Smooth muscle cell (in vitro differentiated cells): Measurements from ENCODE around the gene CLEC18A. TPM values are rescaled to one million over a fixed set of nuclear protein-coding genes. Genes with fewer than 3 reads are reported as not detected.

Experiments
- DNase-seq: peaks from one replicate; lab custom pipeline; 2025; ENCODE audit not compliant: unreplicated experiment; lab: John Stamatoyannopoulos, UW
- H2AFZ ChIP-seq: fragments of 200-600 bp; sonication (generic); 2 replicates; pipeline ENCODE4 v1.6.0; 2016; ENCODE audit warnings: antibody characterized with exemption, low read depth, mild to moderate bottlenecking
- H3F3A ChIP-seq: fragments of 200-600 bp; sonication (generic); 2 replicates; pipeline ENCODE4 v1.6.0; 2017; ENCODE audit warnings: antibody characterized with exemption, low read depth
- H3K27ac ChIP-seq: fragments of 200-600 bp; sonication (generic); 2 replicates; pipeline ENCODE4 v1.5.1; 2016; ENCODE audit warnings: low read depth, mild to moderate bottlenecking
- H3K27me3 ChIP-seq: fragments of 200-600 bp; sonication (generic); 2 replicates; pipeline ENCODE4 v1.6.1; 2016; ENCODE audit warnings: low read depth, mild to moderate bottlenecking
- H3K36me3 ChIP-seq: fragments of 200-600 bp; sonication (generic); 2 replicates; pipeline ENCODE4 v1.5.1; 2016; ENCODE audit warnings: low read depth
- H3K4me1 ChIP-seq: fragments of 200-600 bp; sonication (generic); 2 replicates; pipeline ENCODE4 v1.5.1; 2016; ENCODE audit warnings: low read depth
- H3K4me2 ChIP-seq: fragments of 200-600 bp; sonication (generic); 2 replicates; pipeline ENCODE4 v1.6.0; 2016; ENCODE audit warnings: mild to moderate bottlenecking
- H3K4me3 ChIP-seq: fragments of 200-600 bp; sonication (generic); 2 replicates; pipeline ENCODE4 v1.5.1; 2016; ENCODE audit warnings: mild to moderate bottlenecking
- H3K79me2 ChIP-seq: fragments of 200-600 bp; sonication (generic); 2 replicates; pipeline ENCODE4 v1.6.0; 2016; ENCODE audit warnings: low read depth, mild to moderate bottlenecking
- H3K9ac ChIP-seq: fragments of 200-600 bp; sonication (generic); 2 replicates; pipeline ENCODE4 v1.6.0; 2016; ENCODE audit warnings: low read depth
- H3K9me3 ChIP-seq: fragments of 200-600 bp; sonication (generic); replicated peaks from 2 replicates; pipeline ENCODE4 v1.5.1; 2016; ENCODE audit warnings: low read depth
- H4K20me1 ChIP-seq: fragments of 200-600 bp; sonication (generic); 2 replicates; pipeline ENCODE4 v1.6.0; 2016; ENCODE audit warnings: low read depth
- CTCF ChIP-seq: fragments of 200-600 bp; sonication (generic); IDR thresholded peaks from 2 replicates; pipeline ENCODE4 v1.5.1; 2017; ENCODE audit warnings: borderline replicate concordance, mild to moderate bottlenecking, antibody characterized with exemption; ENCODE audit not compliant: insufficient read depth, poor library complexity, severe bottlenecking
- WGBS: methylation state at CpG from one replicate; pipeline ENCODE4 v1.1.7; 2016; ENCODE audit warnings: low lambda C conversion rate; 5-methylcytosine and 5-hydroxymethylcytosine counted together
- polyA plus RNA-seq: library from polyadenylated mRNA; unstranded; fragments of >200 nt; fragmentation: Nextera tagmentation; extraction: Ambion mirVana; gene quantifications from 2 replicates; pipeline ENCODE4 v1.2.1, GENCODE V29; 2016
- total RNA-seq: library from RNA; depleted of rRNA; stranded (reverse); fragments of >200 nt; gene quantifications from 2 replicates; pipeline ENCODE4 v1.2.3, GENCODE V29; 2014

CLEC18A gene
- total and polyA plus RNA-seq, 2 experiments from 2014 or later: 0.45 to 1.6 TPM

GRCh38 chr16:69938981-69939820, 11.9 kb upstream of the CLEC18A start:
- H3K9me3 ChIP-seq: no peaks in the 10 kb centered on the region
- H3K27ac ChIP-seq: no peak overlapping the region
- no peak for TF ChIP-seq CTCF
- no peak overlapping the region for H3K9ac ChIP-seq
- H3K36me3 ChIP-seq: no peaks in the 10 kb centered on the region
- DNase-seq: no peak
- WGBS: 94% methylated on average over 28 of the region's 28 CpGs
- H3K4me2 ChIP-seq: no peak overlapping the region
- peaks cover 3% of the 10 kb centered on the region for H3K4me1 ChIP-seq
- no peaks in the 10 kb centered on the region for H3F3A ChIP-seq
- H3K27me3 ChIP-seq: no peaks in the 10 kb centered on the region
- H2AFZ ChIP-seq: no peak overlapping the region
- H3K79me2 ChIP-seq: no peaks in the 10 kb centered on the region
- H3K4me3 ChIP-seq: no peak overlapping the region
- H4K20me1 ChIP-seq: no peaks in the 10 kb centered on the region

- Histone ChIP-seq H3K79me2 (no peaks in the 10 kb centered on the region), H3K4me3 (no peak overlapping the region), H3K27ac (no peak overlapping the region), H3K4me1 (peaks cover 3% of the 10 kb centered on the region), H3K4me2 (no peak overlapping the region), H3F3A (no peaks in the 10 kb centered on the region), H3K36me3 (no peaks in the 10 kb centered on the region), H4K20me1 (no peaks in the 10 kb centered on the region), H3K9ac (no peak overlapping the region), H3K27me3 (no peaks in the 10 kb centered on the region), H3K9me3 (no peaks in the 10 kb centered on the region), H2AFZ (no peak overlapping the region)
- TF ChIP-seq CTCF: no peak
- 95% methylated on average over 26 of the region's 26 CpGs for WGBS
- no peak for DNase-seq
Measured at GRCh38 chr16:69939821-69940585, 11.1 kb upstream of the CLEC18A start.

DNA sequence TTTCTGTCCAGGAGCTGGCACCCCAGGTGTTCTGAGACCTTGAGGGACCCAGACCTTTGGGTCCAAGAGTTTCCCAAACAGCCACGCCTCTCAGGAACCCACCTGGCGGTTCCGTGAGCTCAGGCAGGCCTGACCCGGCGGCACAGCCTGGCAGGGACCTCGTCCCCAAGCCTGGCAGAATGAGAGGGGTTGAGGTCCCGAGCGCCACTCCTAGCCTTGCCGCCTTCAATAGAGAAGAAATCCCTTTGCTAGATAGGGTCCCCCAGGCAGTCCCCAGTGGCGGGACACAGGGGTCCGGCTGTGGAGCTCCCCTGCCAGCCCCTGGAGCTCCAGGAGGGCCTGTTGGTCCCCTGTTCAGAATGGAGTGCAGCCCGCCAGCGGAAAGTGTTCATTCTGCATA, 10.5 kb upstream of the CLEC18A start:
- no peak for DNase-seq
- 97% methylated on average over 13 of the region's 13 CpGs for WGBS
- H3K9ac ChIP-seq: no peak overlapping the region

More for the DNA sequence above, 10.5 kb upstream of the CLEC18A start:
- Histone ChIP-seq H3K79me2 (no peaks in the 10 kb centered on the region), H3K4me3 (no peak overlapping the region), H2AFZ (no peak overlapping the region), H3K9me3 (no peaks in the 10 kb centered on the region), H3F3A (no peaks in the 10 kb centered on the region), H4K20me1 (no peaks in the 10 kb centered on the region), H3K36me3 (no peaks in the 10 kb centered on the region), H3K27ac (no peak overlapping the region), H3K4me1 (peaks cover 3% of the 10 kb centered on the region), H3K27me3 (no peaks in the 10 kb centered on the region), H3K4me2 (no peak overlapping the region)
- TF ChIP-seq CTCF: no peak
